Measurements from ENCODE around the gene USP15. TPM values are rescaled to one million over a fixed set of nuclear protein-coding genes. Genes with fewer than 3 reads are reported as not detected.

The USP15 gene
- total RNA-seq, 1 donor from 2014 or later = 150 TPM

GRCh38 chr12:62249419-62249818 is 10.8 kb upstream of the USP15 start:
- intact Hi-C loops (cut with micrococcal nuclease) = no loop called here
- no peak for TF ChIP-seq CTCF (IDR thresholded peaks at IDR 0.05)
- DNase-seq (no peak), ATAC-seq (ENCODE audit: low read depth) (no peak)
- CTCF ChIA-PET = no interaction called here
- POLR2A ChIA-PET = no interaction called here
- Mint-ChIP-seq H3K4me3 (no peak overlapping the region), H3K27me3 (no peaks in the 10 kb centered on the region), H3K9me3 (no peaks in the 10 kb centered on the region), H3K27ac (no peak overlapping the region), H3K36me3 (ENCODE audit: low read depth) (no peaks in the 10 kb centered on the region), H3K4me1 (peaks cover 9% of the 10 kb centered on the region)

DNA sequence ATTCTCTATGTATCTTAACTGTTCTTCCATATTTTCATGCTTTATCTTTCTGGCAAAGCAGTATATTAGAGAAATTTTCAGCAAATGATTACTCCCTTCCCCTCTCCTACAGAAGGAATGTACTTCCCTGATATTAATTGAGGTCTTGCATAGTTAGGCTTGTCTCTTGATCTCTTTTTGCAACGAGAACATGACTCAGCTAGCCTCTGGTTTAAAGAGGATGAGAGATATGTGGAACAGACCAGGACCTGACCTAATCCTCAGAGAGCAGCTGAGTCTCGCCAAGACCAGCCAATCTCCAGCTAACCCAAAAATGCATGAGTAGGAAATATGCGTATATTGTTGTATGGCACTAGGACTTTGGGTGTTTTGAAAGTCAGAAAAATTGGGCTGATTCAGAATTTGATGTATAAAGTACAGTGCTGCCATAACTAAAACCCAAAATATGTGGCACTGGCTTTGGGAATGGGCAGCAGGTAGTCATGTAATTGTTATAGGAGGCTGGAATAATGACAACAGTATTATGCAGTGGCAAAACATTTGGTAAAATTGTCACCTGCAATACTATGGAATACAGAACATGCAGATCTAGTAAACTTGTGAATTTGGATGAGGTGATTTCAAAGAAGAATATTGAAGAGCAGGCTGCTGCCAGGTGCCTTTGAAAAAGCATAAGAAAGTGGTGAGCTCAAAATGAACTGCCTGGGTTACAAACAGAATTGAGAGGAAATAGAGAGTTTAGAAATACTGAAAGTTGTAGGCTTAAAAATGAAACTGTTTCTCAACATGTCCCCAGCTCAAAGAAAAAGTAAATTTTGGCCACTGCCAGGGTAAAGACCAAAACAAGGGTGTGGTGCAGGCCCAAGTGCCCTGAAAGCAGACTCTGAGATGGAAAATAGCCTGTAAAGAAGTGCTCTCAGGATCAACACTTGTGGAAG is 9.3 kb upstream of the USP15 start:
- Mint-ChIP-seq H3K36me3 (ENCODE audit: low read depth) (no peaks in the 10 kb centered on the region), H3K27me3 (no peaks in the 10 kb centered on the region), H3K27ac (no peak overlapping the region), H3K9me3 (no peaks in the 10 kb centered on the region), H3K4me1 (peaks cover 9% of the 10 kb centered on the region), H3K4me3 (no peak overlapping the region)
- TF ChIP-seq CTCF (IDR thresholded peaks at IDR 0.05) = no peak
- ATAC-seq (ENCODE audit: low read depth) (no peak), DNase-seq (no peak)
- CTCF ChIA-PET = interaction anchor here (1.4 kb wide), 1 partner anchor 9 kb away, joined by 4 read pairs; the partner anchor contains the start of gene USP15
- POLR2A ChIA-PET = interaction anchor here (1.0 kb wide), 1 partner anchor 9 kb away, joined by 3 read pairs; the partner anchor contains the start of gene USP15
- intact Hi-C loops (cut with micrococcal nuclease) = no loop called here

DNA sequence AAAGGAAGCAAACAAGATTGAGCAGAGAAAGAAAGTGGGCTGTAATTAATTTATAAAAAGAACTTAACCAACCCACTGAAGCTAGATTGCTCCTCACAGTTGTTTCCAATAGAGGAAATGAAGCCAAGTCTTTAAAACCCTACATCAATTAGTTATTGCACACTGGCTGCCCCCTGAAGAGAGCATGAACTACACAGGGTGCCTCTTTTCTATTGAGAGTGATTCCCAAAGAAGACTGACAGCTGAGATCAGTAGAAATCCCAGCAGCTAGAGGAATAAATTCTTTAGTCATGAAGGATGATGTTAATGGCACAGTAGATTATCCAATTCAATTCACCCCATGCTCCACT is 8.6 kb upstream of the USP15 start:
- Mint-ChIP-seq H3K9me3 (no peaks in the 10 kb centered on the region), H3K4me3 (no peak overlapping the region), H3K27ac (no peak overlapping the region), H3K4me1 (peaks cover 9% of the 10 kb centered on the region), H3K27me3 (no peaks in the 10 kb centered on the region), H3K36me3 (ENCODE audit: low read depth) (no peaks in the 10 kb centered on the region)
- ATAC-seq (ENCODE audit: low read depth) (no peak), DNase-seq (no peak)
- intact Hi-C loops (cut with micrococcal nuclease) = no loop called here
- TF ChIP-seq CTCF (IDR thresholded peaks at IDR 0.05) = no peak
- ChIA-PET CTCF (interaction anchor here (1.4 kb wide), 1 partner anchor 8 kb away, joined by 4 read pairs; the partner anchor contains the start of gene USP15), POLR2A (no interaction called here)

- ATAC-seq (ENCODE audit: low read depth) (no peak), DNase-seq (no peak)
- H3K27ac Mint-ChIP-seq = no peak overlapping the region
- ChIA-PET CTCF (no interaction called here), POLR2A (no interaction called here)
- H3K4me3 Mint-ChIP-seq = no peak overlapping the region
- peaks cover 9% of the 10 kb centered on the region for H3K4me1 Mint-ChIP-seq
- TF ChIP-seq CTCF (IDR thresholded peaks at IDR 0.05) = no peak
- intact Hi-C loops (cut with micrococcal nuclease) = no loop called here
- H3K9me3 Mint-ChIP-seq = no peaks in the 10 kb centered on the region
- no peaks in the 10 kb centered on the region for H3K27me3 Mint-ChIP-seq
- H3K36me3 Mint-ChIP-seq (ENCODE audit: low read depth) = no peaks in the 10 kb centered on the region
These were observed 7.6 kb upstream of the USP15 start for GRCh38 chr12:62252576-62252975.

DNA sequence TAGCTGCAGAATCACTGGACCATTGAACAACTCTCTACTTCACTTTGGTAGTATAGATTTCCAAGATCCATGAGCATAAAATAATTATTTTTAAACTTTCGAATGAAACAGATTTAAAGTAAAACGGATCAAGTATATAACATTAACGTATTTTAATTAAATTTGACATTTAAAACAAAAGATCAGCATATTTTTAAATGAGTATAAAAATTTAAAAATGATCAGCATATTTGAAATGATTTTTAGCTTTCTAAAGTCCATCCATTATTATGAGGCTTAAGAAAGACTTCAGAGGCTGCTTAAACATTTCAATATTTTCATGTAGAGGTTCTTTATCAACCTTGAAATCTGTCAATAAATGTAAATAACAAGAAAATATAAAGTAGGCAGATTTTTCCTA is 5.2 kb upstream of the USP15 start:
- TF ChIP-seq CTCF (IDR thresholded peaks at IDR 0.05) = no peak
- intact Hi-C loops (cut with micrococcal nuclease) = no loop called here
- POLR2A ChIA-PET = no interaction called here
- DNase-seq (no peak), ATAC-seq (ENCODE audit: low read depth) (no peak)
- CTCF ChIA-PET = no interaction called here
- peaks cover 22% of the 10 kb centered on the region for H3K4me1 Mint-ChIP-seq
- H3K27ac Mint-ChIP-seq = no peak overlapping the region
- H3K36me3 Mint-ChIP-seq (ENCODE audit: low read depth) = peaks cover 6% of the 10 kb centered on the region
- H3K4me3 Mint-ChIP-seq = no peak overlapping the region
- H3K9me3 Mint-ChIP-seq = no peaks in the 10 kb centered on the region
- H3K27me3 Mint-ChIP-seq = no peaks in the 10 kb centered on the region

Measured in activated B cell treated with CpG ODN at 0.5 μM for 24 hours (primary cell).